Measurements from ENCODE around the gene BUD23.

GRCh38 chr7:73678862-73679261 is 4.5 kb upstream of the BUD23 start:
- TF ChIP-seq POLR2A (IDR thresholded peaks at IDR 0.05; ENCODE audit: low read depth, low read length) (no peak), POLR2AphosphoS5 (IDR thresholded peaks at IDR 0.05; ENCODE audit: insufficient read depth, low read depth, low read length) (no peak), JUN (IDR thresholded peaks at IDR 0.05; ENCODE audit: borderline replicate concordance, insufficient read depth, insufficient read length, low read depth) (no peak), EZH2 (IDR thresholded peaks at IDR 0.05; ENCODE audit: borderline replicate concordance, low read depth, low read length, severe bottlenecking) (no peak)
- TF ChIP-seq, protein P1, sequence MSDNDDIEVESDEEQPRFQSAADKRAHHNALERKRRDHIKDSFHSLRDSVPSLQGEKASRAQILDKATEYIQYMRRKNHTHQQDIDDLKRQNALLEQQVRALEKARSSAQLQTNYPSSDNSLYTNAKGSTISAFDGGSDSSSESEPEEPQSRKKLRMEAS (IDR thresholded peaks at IDR 0.05; ENCODE audit: insufficient read depth, insufficient read length): no peak
- TF ChIP-seq, protein P2, sequence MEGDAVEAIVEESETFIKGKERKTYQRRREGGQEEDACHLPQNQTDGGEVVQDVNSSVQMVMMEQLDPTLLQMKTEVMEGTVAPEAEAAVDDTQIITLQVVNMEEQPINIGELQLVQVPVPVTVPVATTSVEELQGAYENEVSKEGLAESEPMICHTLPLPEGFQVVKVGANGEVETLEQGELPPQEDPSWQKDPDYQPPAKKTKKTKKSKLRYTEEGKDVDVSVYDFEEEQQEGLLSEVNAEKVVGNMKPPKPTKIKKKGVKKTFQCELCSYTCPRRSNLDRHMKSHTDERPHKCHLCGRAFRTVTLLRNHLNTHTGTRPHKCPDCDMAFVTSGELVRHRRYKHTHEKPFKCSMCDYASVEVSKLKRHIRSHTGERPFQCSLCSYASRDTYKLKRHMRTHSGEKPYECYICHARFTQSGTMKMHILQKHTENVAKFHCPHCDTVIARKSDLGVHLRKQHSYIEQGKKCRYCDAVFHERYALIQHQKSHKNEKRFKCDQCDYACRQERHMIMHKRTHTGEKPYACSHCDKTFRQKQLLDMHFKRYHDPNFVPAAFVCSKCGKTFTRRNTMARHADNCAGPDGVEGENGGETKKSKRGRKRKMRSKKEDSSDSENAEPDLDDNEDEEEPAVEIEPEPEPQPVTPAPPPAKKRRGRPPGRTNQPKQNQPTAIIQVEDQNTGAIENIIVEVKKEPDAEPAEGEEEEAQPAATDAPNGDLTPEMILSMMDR (IDR thresholded peaks at IDR 0.05; ENCODE audit: extremely low read depth in 1 of 2, insufficient read depth in 1 of 2, low read depth in 1 of 2, low read length in 2 of 2): no peak

All from endothelial cell of umbilical vein (primary cell).